CD4-positive, alpha-beta T cell treated with Interleukin-17A for 1 hour (primary cell): ENCODE measurements around the gene SLBP.
A peak's percentile ranks its signal among the peaks of the same experiment; 100 is the strongest.

ENCODE experiments used
- DNase-seq: peaks from one replicate; pipeline ENCODE4 v3.0.0-alpha.2; 2020

The SLBP gene

GRCh38 chr4:1712216-1713002 lies at the start of gene SLBP:
Gene SLBP, minus strand, starts transcription at chr4:1712319. Its CDS starts 131 bp downstream, at chr4:1712188.
- peak; percentile 99 for DNase-seq

- no peak for DNase-seq
Observed at GRCh38 chr4:1761130-1761689, 49.1 kb upstream of the SLBP start.

- no peak for DNase-seq
Observed at GRCh38 chr4:1760521-1761071, 48.5 kb upstream of the SLBP start.

- DNase-seq = no peak
Observed at GRCh38 chr4:1759818-1760223, 47.7 kb upstream of the SLBP start.

GRCh38 chr4:1759170-1759817 lies 47.2 kb upstream of the SLBP start:
- DNase-seq = no peak

- DNase-seq = no peak
Observed at GRCh38 chr4:1758306-1759121, 46.4 kb upstream of the SLBP start.

- no peak for DNase-seq
Observed at GRCh38 chr4:1757836-1758235, 45.7 kb upstream of the SLBP start.

GRCh38 chr4:1756893-1757779 lies 45.0 kb upstream of the SLBP start:
- DNase-seq = no peak

GRCh38 chr4:1756079-1756478 lies 44.0 kb upstream of the SLBP start:
- no peak for DNase-seq

GRCh38 chr4:1755297-1755696 lies 43.2 kb upstream of the SLBP start:
- DNase-seq = no peak

GRCh38 chr4:1754336-1754735 lies 42.2 kb upstream of the SLBP start:
- DNase-seq = no peak

GRCh38 chr4:1753697-1754311 lies 41.7 kb upstream of the SLBP start:
- no peak for DNase-seq

- DNase-seq = no peak
Observed at GRCh38 chr4:1753294-1753696, 41.2 kb upstream of the SLBP start.

GRCh38 chr4:1752284-1753041 lies 40.3 kb upstream of the SLBP start:
- peak; percentile 25 for DNase-seq

- DNase-seq = no peak
Observed at GRCh38 chr4:1751919-1752283, 39.8 kb upstream of the SLBP start.

- DNase-seq = no peak
Observed at GRCh38 chr4:1751155-1751918, 39.2 kb upstream of the SLBP start.

GRCh38 chr4:1750381-1751154 lies 38.4 kb upstream of the SLBP start:
- no peak for DNase-seq

- DNase-seq = no peak
Observed at GRCh38 chr4:1749826-1750225, 37.7 kb upstream of the SLBP start.

GRCh38 chr4:1749370-1749769 lies 37.3 kb upstream of the SLBP start:
- no peak for DNase-seq
